HPDE6-E6E7 (cell line): ENCODE data around the gene SKAP1.
"Not testable (repeated sequence)": the region's sequence is repeated elsewhere in the genome, so short reads cannot be mapped to it uniquely, and the experiment has no call there.

Experiments used
- DNase-seq: peaks from one replicate; pipeline ENCODE4 v3.0.0; 2011; ENCODE audit warnings: missing footprints; ENCODE audit errors: extremely low spot score

The SKAP1 gene

GRCh38 chr17:48328457-48328856 lies 101.6 kb downstream of the SKAP1 start:
- no peak for DNase-seq

DNA sequence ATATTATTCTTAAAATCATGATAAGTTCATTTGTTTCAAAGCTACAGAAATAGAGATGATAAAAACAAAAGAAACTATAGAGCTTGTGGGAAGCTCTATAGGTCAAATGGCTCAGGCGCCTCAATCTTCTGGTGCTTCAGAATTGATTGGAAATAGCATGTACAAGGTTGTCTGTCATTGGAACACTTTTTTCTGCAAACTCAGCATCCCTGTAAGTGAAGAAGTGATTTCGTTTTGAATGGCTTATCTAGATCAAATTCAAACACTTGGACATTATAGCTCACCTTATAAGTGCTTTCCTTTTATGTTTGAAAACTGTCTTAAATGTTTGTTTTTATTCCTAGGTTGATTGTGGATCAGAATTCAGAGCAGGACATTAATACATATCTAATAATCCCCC lies 103.7 kb downstream of the SKAP1 start:
- DNase-seq: no peak

GRCh38 chr17:48322060-48322459 lies 108.0 kb downstream of the SKAP1 start:
- DNase-seq: no peak

- no peak for DNase-seq
These were observed 112.3 kb downstream of the SKAP1 start for GRCh38 chr17:48317732-48318131.

- no peak for DNase-seq
These were observed 115.3 kb downstream of the SKAP1 start for GRCh38 chr17:48314716-48315115.

GRCh38 chr17:48313096-48313755 lies 116.8 kb downstream of the SKAP1 start:
- no peak for DNase-seq

GRCh38 chr17:48311324-48311723 lies 118.7 kb downstream of the SKAP1 start:
- DNase-seq: no peak

- DNase-seq: no peak
These were observed 119.2 kb downstream of the SKAP1 start for GRCh38 chr17:48310748-48311213.

DNA sequence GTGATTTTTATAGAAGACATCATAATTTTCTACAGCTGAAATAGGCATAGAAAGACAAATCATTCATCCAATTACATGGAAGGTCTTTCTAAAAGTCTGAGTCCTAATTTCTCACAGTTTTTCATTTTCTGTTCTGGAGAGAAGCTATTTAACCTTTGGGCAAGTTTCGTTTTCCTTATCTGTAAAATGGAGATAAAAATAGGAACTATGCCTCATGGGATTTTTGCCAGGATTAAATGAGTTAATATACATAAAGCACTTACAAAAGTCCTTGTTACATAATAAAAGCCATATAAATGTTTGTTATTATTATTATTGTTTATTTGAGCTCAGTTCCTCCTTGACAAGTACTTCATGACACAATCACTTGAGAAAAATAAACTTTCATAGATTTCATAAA lies 121.4 kb downstream of the SKAP1 start:
- DNase-seq: no peak

GRCh38 chr17:48307814-48308411 lies 122.1 kb downstream of the SKAP1 start:
- peak; percentile 62 for DNase-seq

GRCh38 chr17:48307255-48307654 lies 122.8 kb downstream of the SKAP1 start:
- no peak for DNase-seq

DNA sequence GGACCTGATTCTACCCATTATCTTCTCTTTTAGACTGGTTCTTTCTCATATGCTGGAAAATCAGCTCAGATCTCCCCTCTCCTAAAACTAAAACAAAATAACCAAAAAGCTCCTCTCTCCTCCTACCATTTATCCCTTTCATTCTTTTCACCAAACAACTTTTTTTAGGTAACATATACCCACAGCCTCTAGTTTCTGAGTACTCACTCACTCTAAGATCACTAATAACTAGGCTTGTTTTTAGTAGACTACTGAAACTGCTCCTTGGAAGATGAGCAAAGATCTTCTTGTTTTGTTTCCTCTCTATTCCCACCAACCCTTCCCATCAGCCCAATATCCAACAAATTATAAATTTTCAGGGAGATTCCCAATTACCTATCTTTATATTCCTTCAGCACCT lies 129.0 kb downstream of the SKAP1 start:
- DNase-seq: no peak

GRCh38 chr17:48299760-48300159 lies 130.3 kb downstream of the SKAP1 start:
- no peak for DNase-seq

- DNase-seq: no peak
These were observed 132.2 kb downstream of the SKAP1 start for GRCh38 chr17:48297825-48298224.

GRCh38 chr17:48296453-48296852 lies 133.6 kb downstream of the SKAP1 start:
- no peak for DNase-seq

- no peak for DNase-seq
These were observed 134.4 kb downstream of the SKAP1 start for GRCh38 chr17:48295362-48296288.

DNA sequence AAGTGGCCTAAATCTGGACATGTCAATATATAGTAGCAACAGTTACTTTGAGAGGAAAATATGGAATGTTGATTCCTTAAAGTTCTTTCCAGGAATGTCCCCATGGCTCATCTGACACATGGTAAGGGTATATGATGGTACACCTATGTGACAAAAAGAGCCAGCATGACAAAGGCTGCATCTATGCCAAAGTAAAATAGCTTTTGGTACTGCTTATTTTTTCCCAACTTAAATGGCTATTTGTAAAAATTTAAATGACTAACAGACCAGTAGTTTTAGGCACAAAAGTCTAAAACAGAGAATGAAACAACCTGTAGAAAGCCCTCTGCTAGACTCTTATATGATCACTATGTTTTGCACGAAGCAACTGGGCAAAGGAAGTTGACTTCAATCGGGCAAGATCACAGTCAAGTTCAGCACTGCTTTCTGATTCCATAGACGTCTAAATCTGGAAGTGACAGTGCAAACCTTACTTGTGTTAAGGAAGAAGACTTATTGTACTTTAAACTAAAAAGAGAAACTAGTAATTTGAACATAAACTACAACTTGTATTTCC lies 135.1 kb downstream of the SKAP1 start:
- no peak for DNase-seq

DNA sequence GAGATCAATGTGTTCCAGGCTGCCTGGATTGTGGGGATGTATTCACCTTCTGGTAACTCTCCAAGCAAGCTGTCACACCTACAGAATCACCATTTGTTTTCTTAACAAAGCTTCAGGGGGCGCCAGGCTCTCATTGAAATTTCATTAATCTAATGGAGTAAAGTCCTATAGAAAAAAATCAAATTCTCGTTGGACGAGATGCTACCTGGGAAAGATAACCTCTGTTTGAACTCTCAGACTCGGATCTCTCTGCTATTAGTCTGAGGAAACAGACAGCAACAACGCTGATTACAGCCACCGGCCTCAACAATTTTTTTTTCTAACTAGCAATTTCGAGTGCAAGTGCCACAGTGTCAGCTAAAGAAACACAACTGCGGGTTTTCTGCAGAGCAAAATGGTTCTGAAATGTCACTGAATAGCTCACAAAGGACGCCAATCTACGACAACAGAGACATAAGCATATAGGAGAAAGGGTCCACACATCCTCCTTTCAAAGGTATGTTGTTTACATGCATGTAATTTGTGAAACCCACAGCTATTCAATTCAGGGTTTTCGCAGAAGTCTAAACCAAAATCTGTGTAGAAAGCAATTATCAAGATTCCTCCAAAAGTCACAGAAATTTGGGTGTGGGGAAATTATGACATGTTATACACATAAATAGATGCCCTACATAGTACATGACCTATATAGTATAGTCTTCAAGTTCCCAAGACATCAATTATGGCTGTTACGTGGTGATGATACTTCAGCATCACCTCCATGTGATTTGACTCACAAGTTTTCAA lies 135.8 kb downstream of the SKAP1 start:
- DNase-seq: no peak

GRCh38 chr17:48293319-48294019 lies 136.5 kb downstream of the SKAP1 start:
- DNase-seq: no peak

- no peak for DNase-seq
These were observed 139.6 kb downstream of the SKAP1 start for GRCh38 chr17:48290378-48290777.

DNA sequence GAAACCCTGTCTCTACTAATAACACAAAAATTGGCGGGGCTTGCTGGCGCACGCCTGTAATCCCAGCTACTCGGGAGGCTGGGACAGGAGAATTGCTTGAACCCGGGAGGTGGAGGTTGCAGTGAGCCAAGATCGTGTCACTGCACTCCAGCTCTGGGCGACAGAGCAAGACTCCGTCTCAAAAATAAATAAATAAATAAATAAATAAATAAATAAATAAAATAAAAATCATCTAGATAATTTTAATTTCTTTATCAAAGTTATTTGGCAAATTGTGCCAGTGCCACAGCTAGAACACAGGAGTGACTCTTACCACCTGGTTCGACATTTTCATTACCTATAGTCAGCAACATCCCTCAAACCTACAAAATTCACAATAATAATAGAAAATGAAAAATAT lies 143.1 kb downstream of the SKAP1 start:
- DNase-seq: not testable (repeated sequence)
